ENCODE data around the gene COPS7A.

GRCh38 chr12:6699989-6700645, 23.7 kb upstream of the COPS7A start:
- TF ChIP-seq CTCF (IDR thresholded peaks at IDR 0.05): no peak
- no peak for TF ChIP-seq POLR2A (IDR thresholded peaks at IDR 0.05)
